ENCODE measurements around the gene DDX60. TPM values are rescaled to one million over a fixed set of nuclear protein-coding genes. Genes with fewer than 3 reads are reported as not detected.
A peak's percentile ranks its signal among the peaks of the same experiment; 100 is the strongest.

Gene DDX60
- polyA plus RNA-seq, 1 of the 3 experiments (the other 2 are of a cell fraction): 2.7 TPM

DNA sequence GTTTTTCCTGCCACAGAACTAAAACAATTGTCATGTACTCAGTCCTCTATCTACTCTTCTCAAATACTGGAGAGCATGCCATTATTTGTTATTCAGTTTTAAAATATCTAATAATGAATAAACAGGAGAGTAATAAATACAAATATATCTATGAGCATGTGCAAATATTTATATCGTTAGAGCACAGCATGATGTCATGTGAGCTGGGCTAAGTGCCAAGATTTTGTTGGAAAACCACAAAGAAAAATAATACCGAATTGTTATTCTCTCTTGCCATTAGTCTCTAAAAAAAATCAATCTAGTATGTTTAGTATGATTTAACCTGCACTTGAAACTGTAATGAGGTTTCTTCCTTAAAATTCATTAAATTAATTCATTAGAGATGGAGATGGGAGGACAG, 97.3 kb downstream of the DDX60 start:
- TF ChIP-seq FOSL2 (IDR thresholded peaks at IDR 0.05; ENCODE audit: borderline replicate concordance, low read depth) (peak; percentile 10; the same call in 1 of the 2 replicates), PBX3 (IDR thresholded peaks at IDR 0.05) (no peak), ELF1 (IDR thresholded peaks at IDR 0.05) (no peak), TCF12 (IDR thresholded peaks at IDR 0.05) (peak; percentile 20; the same call in 1 of the 2 replicates), TAF1 (IDR thresholded peaks at IDR 0.05; ENCODE audit: borderline replicate concordance, low read depth, low read length) (no peak), NFIC (IDR thresholded peaks at IDR 0.05; ENCODE audit: borderline replicate concordance) (peak; percentile 82; the same call in 1 of the 2 replicates), JUND (IDR thresholded peaks at IDR 0.05) (peak; percentile 38; the same call in 1 of the 2 replicates), EP300 (IDR thresholded peaks at IDR 0.05; ENCODE audit: borderline replicate concordance in 1 of 2, low read depth in 1 of 2, low read length in 1 of 2) (0 out of 4 replicates have a peak, but pooled peaks of 1 of the 2 experiments have one; percentile 14)
- peaks cover 0 to 13% of the 10 kb centered on the region in 2 experiments for H3K36me3 ChIP-seq (replicated peaks in 1 of 2; ENCODE audit: control insufficient read depth in 1 of 2, insufficient read depth in 2 of 2, low read length in 1 of 2)
- no peaks in the 10 kb centered on the region for H3K79me2 ChIP-seq (ENCODE audit: insufficient read depth)
- ChIA-PET POLR2A (no interaction called here), CTCF (no interaction called here)
- H3K9me3 ChIP-seq: no peaks in the 10 kb centered on the region; the same call in 1 of the 2 replicates
- peak overlapping the region in 1 of 2 experiments; percentile 70; a peak in 2 of 4 replicates for H3K27ac ChIP-seq (ENCODE audit: low read depth in 2 of 2, low read length in 1 of 2)
- H3K4me2 ChIP-seq: no peak overlapping the region; the same call in 1 of the 2 replicates
- no peak overlapping the region for H3K9ac ChIP-seq
- H3K4me1 ChIP-seq (ENCODE audit: control insufficient read depth in 1 of 2, insufficient read depth in 2 of 2, low read depth in 1 of 2, low read length in 1 of 2): peaks cover 0 to 12% of the 10 kb centered on the region in 2 experiments; a peak in 3 of 4 replicates
- H4K20me1 ChIP-seq (ENCODE audit: insufficient read depth): no peaks in the 10 kb centered on the region
- H3K4me3 ChIP-seq (ENCODE audit: low read depth in 2 of 2, low read length in 1 of 2): no peak overlapping the region
- peaks cover 22% of the 10 kb centered on the region for H3F3A ChIP-seq (replicated peaks; ENCODE audit: insufficient read depth)
- no peak overlapping the region for H2AFZ ChIP-seq (ENCODE audit: low read depth)
- H3K9me2 ChIP-seq: no peaks in the 10 kb centered on the region
- DNase-seq: no peak
- 9% methylated on average over 2 of the region's 2 CpGs for WGBS (ENCODE audit: low lambda C conversion rate)
- no peaks in the 10 kb centered on the region for H3K27me3 ChIP-seq (ENCODE audit: insufficient read depth)

DNA sequence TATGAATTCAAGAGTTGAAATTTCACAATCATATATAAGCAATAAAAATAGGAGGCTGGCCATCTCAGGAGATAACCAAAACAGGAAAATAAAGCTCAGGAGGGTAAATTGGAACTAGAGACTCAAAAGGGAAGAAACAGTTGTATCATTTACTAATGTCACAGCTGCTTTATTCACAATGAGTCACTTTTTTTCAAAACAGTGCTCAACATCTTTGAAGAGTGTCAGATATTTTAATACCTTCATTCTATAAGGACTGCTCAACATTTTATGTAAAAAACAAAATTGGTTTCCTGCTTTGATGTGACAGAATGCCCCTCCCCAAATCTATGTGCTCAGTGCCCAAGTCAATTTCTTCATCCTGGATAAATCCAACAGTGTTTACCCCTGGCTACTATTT, 97.7 kb downstream of the DDX60 start:
- H3K27ac ChIP-seq (ENCODE audit: low read depth in 2 of 2, low read length in 1 of 2): peak overlapping the region in 1 of 2 experiments; percentile 70; a peak in 2 of 4 replicates

More for the DNA sequence above, 97.7 kb downstream of the DDX60 start:
- Histone ChIP-seq H4K20me1 (ENCODE audit: insufficient read depth) (no peaks in the 10 kb centered on the region), H3K4me3 (ENCODE audit: low read depth in 2 of 2, low read length in 1 of 2) (no peak overlapping the region), H3K9me2 (no peaks in the 10 kb centered on the region), H3K9ac (no peak overlapping the region), H3K4me1 (ENCODE audit: control insufficient read depth in 1 of 2, insufficient read depth in 2 of 2, low read depth in 1 of 2, low read length in 1 of 2) (peaks cover 0 to 12% of the 10 kb centered on the region in 2 experiments; a peak in 3 of 4 replicates), H3K9me3 (no peaks in the 10 kb centered on the region; the same call in 1 of the 2 replicates), H3K36me3 (replicated peaks in 1 of 2; ENCODE audit: control insufficient read depth in 1 of 2, insufficient read depth in 2 of 2, low read length in 1 of 2) (peaks cover 0 to 14% of the 10 kb centered on the region in 2 experiments), H2AFZ (ENCODE audit: low read depth) (no peak overlapping the region), H3K79me2 (ENCODE audit: insufficient read depth) (no peaks in the 10 kb centered on the region), H3K27me3 (ENCODE audit: insufficient read depth) (no peaks in the 10 kb centered on the region), H3K4me2 (no peak overlapping the region; the same call in 1 of the 2 replicates), H3F3A (replicated peaks; ENCODE audit: insufficient read depth) (peaks cover 22% of the 10 kb centered on the region)
- DNase-seq: no peak
- ChIA-PET POLR2A (no interaction called here), CTCF (interaction anchor here (0.7 to 0.9 kb wide), 2 partner anchors 80 to 84 kb away, joined by 3 read pairs; no protein-coding TSS in a partner anchor)
- TF ChIP-seq NRF1 (IDR thresholded peaks at IDR 0.05; ENCODE audit: low read depth, low read length) (no peak), PBX3 (IDR thresholded peaks at IDR 0.05) (no peak), FOSL2 (IDR thresholded peaks at IDR 0.05; ENCODE audit: borderline replicate concordance, low read depth) (peak; percentile 8; the same call in 1 of the 2 replicates)
